ENCODE results near the gene GARIN5B. TPM values are rescaled to one million over a fixed set of nuclear protein-coding genes. Genes with fewer than 3 reads are reported as not detected.

Gene GARIN5B
- polyA plus RNA-seq, 4 donors: 0.10 to 0.25 (median 0.16) TPM

- no peak for DNase-seq (ENCODE audit: low read depth in 4 of 4, low spot score in 3 of 4)
These were observed 26.6 kb upstream of the GARIN5B start for GRCh38 chr19:55389386-55390317.

GRCh38 chr19:55387736-55388497 lies 24.9 kb upstream of the GARIN5B start:
- no peak for DNase-seq (ENCODE audit: low read depth in 4 of 4, low spot score in 3 of 4)

DNA sequence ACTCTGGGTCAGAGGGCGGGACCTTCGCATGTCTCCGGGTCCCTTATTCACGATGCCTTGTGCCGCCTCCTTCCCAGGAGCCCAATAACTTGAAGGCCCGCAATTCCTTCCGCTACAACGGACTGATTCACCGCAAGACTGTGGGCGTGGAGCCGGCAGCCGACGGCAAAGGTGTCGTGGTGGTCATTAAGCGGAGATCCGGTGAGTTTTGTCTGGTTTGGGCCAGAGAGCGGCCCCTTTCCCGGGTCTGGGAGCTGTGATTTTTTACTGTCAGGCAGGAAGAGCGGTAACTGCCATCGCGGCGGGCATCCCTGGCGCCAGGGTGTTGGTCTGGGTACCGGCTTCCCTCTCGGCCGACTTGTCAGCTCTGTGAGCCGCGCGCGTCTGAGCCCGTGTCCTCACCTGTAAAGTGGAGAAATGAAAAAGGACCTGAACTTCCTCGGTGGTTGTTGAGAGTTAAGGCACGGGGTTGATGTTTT lies 23.5 kb upstream of the GARIN5B start:
- no peak for DNase-seq (ENCODE audit: low read depth in 4 of 4, low spot score in 3 of 4)

DNA sequence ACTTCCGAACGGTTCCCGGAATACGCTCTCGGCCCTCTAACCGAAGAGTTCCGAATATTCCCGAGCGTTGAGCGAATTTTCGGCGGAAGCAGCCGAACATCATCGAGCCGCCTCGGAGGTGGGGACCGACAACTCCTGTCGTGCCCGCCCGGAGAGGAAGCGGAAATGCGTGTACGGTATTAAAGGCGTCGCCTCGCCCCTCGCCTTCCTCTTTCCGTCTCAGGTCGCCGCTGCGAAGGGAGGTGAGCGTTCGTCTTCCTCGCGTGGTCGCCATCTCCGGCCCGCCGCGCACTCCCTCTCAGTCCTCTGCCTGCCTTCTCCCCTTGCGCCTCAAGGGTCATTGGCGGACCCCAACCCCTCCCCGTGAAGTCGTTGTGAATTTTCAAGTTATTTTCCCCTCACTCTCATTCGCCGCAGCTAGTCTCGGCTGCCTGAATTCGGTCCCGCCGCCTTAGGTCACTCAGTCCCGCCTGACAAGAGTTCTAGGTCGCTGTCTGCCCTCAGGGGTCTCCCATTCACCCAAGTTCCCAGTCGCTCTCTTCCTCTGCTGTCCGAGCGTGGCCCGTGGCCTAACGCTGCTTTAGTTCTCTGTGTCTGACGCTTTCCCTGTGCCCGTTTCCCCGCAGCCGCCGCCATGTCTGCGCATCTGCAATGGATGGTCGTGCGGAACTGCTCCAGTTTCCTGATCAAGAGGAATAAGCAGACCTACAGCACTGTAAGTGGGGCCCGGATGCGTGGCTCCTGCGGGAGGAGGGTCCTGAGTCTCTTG lies 22.8 kb upstream of the GARIN5B start, which contains the start of gene RPL28:
Gene RPL28, plus strand, starts transcription at position 209 of the 769 bp plus-strand sequence. Its CDS starts 426 bp downstream, at position 635.
- peak; percentile 97 to 99 (median 98) for DNase-seq (ENCODE audit: low read depth in 4 of 4, low spot score in 3 of 4)

DNA sequence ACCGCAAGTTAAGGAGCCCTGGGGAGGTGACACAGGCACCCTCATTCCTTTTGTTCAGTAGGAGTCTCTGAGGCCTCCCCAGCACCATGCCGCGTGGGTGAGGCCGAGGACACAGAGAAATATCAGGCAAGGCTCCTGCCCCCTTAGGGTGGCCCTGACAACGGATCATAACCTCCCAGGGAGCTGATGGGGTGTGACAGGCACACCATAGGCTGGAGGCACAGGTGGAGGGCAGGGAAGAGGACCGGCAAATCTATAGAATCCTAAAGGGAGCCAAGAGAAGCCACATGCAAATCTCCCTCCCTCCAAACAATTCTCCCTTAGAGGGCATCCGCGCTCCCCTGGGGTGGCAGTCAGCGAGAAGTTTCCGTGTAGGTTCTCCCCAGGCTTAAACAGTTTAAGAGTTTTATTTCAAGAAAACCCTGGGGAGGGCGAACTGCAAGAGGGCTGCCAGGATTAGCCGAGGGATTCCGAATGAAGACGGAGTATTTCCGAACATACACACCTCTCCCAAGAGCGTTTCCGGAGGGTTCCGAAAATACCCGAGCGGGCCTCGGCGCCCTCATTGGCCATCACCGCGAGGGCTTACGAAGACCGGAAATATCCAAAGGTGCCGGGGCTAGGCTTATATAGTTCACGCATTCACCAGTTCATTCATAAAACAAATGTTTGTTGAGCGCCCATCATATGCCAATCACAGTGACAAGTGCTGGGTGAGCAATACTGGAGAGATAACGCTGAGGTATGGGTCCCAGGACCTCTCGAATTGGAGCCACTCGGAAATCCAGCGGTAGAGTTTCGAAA lies 22.1 kb upstream of the GARIN5B start:
- peak; percentile 90 to 95 (median 92) for DNase-seq (ENCODE audit: low read depth in 4 of 4, low spot score in 3 of 4)

- no peak for DNase-seq (ENCODE audit: low read depth in 4 of 4, low spot score in 3 of 4)
These were observed 21.3 kb upstream of the GARIN5B start, which contains the start of gene TMEM238 for GRCh38 chr19:55384131-55384919. TSS of gene TMEM238 (minus strand) at chr19:55384292. CDS start at chr19:55384259, 33 bp downstream.

DNA sequence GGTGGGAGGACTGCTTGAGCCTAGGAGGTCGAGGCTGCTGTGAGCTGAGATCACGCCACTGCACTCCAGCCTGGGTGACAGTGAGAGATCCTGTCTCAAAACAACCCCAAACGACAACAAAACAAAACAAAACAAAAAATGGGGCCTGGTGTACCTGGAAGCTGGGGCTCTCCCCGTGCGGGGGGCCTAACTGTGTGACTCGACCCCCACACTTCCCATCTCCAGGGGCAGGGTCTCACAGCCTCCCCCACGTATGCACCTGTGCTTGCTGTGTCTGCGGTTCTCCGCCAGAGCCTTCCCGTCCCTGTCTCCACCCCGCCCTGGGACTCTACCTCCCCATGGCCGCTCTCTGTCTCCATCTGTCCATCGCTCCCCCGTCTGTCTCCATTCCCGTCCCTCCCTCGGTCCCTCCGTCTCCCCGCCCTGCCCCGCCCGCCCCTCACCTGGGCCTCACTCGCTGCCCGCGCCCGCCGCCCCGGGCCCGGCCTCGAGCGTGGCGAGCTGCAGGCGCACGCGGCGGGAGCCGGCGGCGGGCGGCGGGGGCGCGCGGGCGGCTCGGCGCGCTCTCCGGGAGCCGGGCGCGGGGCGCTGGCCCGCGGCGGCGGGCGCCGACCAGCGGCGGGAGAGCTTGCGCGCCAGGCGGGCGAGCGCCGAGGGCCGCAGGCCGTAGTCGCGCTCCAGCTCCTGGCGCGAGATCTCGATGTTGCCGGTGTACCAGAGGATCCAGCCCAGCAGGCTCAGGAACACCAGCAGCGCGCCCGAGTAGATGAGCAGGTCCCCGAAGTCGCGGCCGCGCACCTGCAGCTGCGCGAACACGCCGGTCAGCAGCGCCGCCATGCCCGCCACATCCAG lies 20.4 kb upstream of the GARIN5B start:
- DNase-seq (ENCODE audit: low read depth in 4 of 4, low spot score in 3 of 4): peak in 1 of 4 donors; percentile 51

GRCh38 chr19:55382522-55383054 lies 19.5 kb upstream of the GARIN5B start:
- no peak for DNase-seq (ENCODE audit: low read depth in 4 of 4, low spot score in 3 of 4)

DNA sequence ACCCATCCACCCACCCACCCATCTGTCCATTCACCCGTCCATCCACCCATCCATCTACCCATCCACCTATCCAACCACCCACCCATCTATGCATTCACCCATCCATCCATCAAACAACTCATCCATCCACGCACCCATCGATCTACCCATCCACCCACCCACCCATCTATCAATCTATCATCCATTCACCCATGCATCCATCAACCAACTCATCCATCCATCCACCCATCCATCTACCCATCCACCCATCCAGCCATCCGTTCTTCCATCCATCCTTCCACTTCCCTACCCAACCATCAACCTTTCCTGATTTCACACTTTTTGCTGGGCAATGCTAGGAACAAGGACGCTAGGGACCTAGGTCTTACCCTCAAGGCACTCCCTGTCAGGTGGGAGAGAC lies 19.0 kb upstream of the GARIN5B start:
- DNase-seq (ENCODE audit: low read depth in 4 of 4, low spot score in 3 of 4): no peak

- DNase-seq (ENCODE audit: low read depth in 4 of 4, low spot score in 3 of 4): no peak
These were observed 16.1 kb upstream of the GARIN5B start for GRCh38 chr19:55379174-55379573.

- DNase-seq (ENCODE audit: low read depth in 4 of 4, low spot score in 3 of 4): no peak
These were observed 14.5 kb upstream of the GARIN5B start for GRCh38 chr19:55377356-55378131.

DNA sequence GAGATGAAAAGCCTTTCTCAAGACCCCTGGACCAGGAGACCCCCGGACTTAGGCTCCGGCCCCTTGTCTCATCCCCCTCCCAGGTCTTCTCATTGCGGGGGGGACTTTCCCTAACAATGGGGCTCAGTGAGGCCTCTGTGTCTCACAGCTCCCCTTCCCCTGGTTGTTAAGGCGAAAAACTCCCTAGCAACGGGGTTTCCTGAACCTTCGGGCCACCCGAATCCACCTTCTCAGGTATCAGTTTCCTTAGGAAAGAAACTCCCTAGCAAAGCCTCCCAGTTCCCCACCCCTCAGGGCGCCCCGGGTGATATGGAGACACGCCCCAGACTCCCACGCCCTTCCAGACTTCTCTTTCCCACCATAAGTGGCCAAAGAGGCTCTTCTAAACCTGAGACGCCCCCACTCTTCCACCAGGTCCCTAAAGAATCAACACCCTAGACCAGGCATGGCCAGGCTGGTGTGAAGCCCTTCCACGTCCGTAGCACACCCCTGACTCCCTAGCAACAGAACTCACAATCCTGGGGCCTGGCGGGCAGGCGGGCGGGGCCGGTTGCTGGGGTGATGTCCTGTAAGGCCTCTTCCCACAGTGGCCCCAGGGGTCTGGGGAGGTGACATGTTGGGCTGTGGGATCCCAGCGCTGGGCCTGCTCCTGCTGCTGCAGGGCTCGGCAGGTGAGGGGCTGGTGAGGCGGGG lies 13.3 kb upstream of the GARIN5B start, which contains the start of gene TMEM190:
Gene TMEM190, plus strand, starts transcription at position 586 of the 693 bp plus-strand sequence. Its CDS starts 28 bp downstream, at position 614.
- DNase-seq (ENCODE audit: low read depth in 4 of 4, low spot score in 3 of 4): no peak

- no peak for DNase-seq (ENCODE audit: low read depth in 4 of 4, low spot score in 3 of 4)
These were observed 11.1 kb upstream of the GARIN5B start for GRCh38 chr19:55373993-55374757.

- no peak for DNase-seq (ENCODE audit: low read depth in 4 of 4, low spot score in 3 of 4)
These were observed 10.4 kb upstream of the GARIN5B start for GRCh38 chr19:55373306-55373992.

All from right renal pelvis (tissue), 4 donors.